Measurements from ENCODE around the gene CTAGE9. TPM values are rescaled to one million over a fixed set of nuclear protein-coding genes. Genes with fewer than 3 reads are reported as not detected.

The CTAGE9 gene
- total RNA-seq, 1 experiment from 2014 or later = not detected

DNA sequence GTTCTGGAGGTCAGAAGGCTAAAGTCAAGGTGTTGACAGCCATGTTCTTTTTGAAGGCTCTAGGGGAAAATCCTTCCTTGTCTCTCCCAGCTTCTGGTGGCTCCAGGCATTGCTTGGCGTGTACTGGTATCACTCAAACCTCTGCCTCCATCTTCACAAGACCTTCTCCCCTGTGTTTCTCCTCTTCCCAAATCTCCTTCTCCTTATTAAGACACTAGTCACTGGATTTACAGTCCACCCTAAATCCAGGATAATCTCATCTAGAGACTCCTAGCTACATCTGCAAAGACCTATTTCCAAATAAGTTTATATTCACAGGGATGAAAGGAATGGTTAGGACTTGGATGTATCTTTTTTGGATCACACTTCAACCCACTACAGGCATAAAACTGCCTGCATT is 26.0 kb upstream of the CTAGE9 start:
- H3K27me3 ChIP-seq (ENCODE audit: insufficient read depth, low read length) = no peaks in the 10 kb centered on the region; the same call in 1 of the 2 replicates
- no peak overlapping the region for H4K5ac ChIP-seq (ENCODE audit: insufficient read length, low read depth, low read length)
- H2BK5ac ChIP-seq (ENCODE audit: insufficient read length, low read length) = no peak overlapping the region
- H3K4me1 Mint-ChIP-seq = peaks cover 0 to 3% of the 10 kb centered on the region in 2 experiments; a peak in 2 of 4 replicates
- no peak overlapping the region for H2BK12ac ChIP-seq (ENCODE audit: insufficient read length, low read depth, low read length)
- no peak for TF ChIP-seq CTCF (conservative IDR thresholded peaks at IDR 0.05)
- H3K9ac ChIP-seq (ENCODE audit: extremely low read depth, insufficient read length, low read length) = no peak overlapping the region
- no peak overlapping the region for H3K14ac ChIP-seq (ENCODE audit: insufficient read depth, low read length)
- no peaks in the 10 kb centered on the region for H3K9me3 ChIP-seq (ENCODE audit: control insufficient read depth, low read depth, low read length)
- no peaks in the 10 kb centered on the region for H3K36me3 Mint-ChIP-seq (ENCODE audit: insufficient read depth in 1 of 3, low read depth in 3 of 3)
- no peak overlapping the region for H3K18ac ChIP-seq (ENCODE audit: insufficient read length, low read depth, low read length)
- H3K23me2 ChIP-seq (ENCODE audit: insufficient read length, low read depth, low read length, poor library complexity, severe bottlenecking) = no peaks in the 10 kb centered on the region
- no CpG with 5 or more reads among the region's 1 CpG for WGBS (ENCODE audit: extremely low coverage, insufficient read length, low lambda C conversion rate)
- H4K8ac ChIP-seq (replicated peaks; ENCODE audit: insufficient read length, low read depth, low read length) = no peak overlapping the region
- H3K56ac ChIP-seq (ENCODE audit: insufficient read length, low read depth, low read length) = no peak overlapping the region
- no peak overlapping the region for H3K27ac Mint-ChIP-seq
- no peak overlapping the region for H3K4me2 ChIP-seq (ENCODE audit: insufficient read depth, insufficient read length, low read length)
- H3T11ph ChIP-seq (ENCODE audit: low read length) = no peak overlapping the region
- H3K27ac ChIP-seq (ENCODE audit: insufficient read length, low read depth, low read length) = no peak overlapping the region
- H2AK5ac ChIP-seq (ENCODE audit: insufficient read length, low read length) = no peak overlapping the region
- no peak for DNase-seq
- no peak overlapping the region for H2BK20ac ChIP-seq (ENCODE audit: low read depth, low read length, poor library complexity, severe bottlenecking)
- H4K20me1 ChIP-seq (ENCODE audit: control insufficient read depth, insufficient read depth, insufficient read length) = no peaks in the 10 kb centered on the region
- H3K27me3 Mint-ChIP-seq (ENCODE audit: low read depth) = peaks cover 4% of the 10 kb centered on the region; the same call in 1 of the 2 replicates
- no peak overlapping the region for H2BK120ac ChIP-seq (ENCODE audit: low read depth, low read length, poor library complexity, severe bottlenecking)
- no peak overlapping the region for H4K91ac ChIP-seq (ENCODE audit: insufficient read length, low read depth, low read length)
- no peaks in the 10 kb centered on the region for H3K79me2 ChIP-seq (ENCODE audit: insufficient read depth, low read length)
- H3K4me3 Mint-ChIP-seq = no peak overlapping the region
- no peak overlapping the region for H3K23ac ChIP-seq (ENCODE audit: insufficient read length, low read depth, low read length)
- H3K4me1 ChIP-seq (ENCODE audit: insufficient read depth, low read length) = no peaks in the 10 kb centered on the region
- no peaks in the 10 kb centered on the region for H3K79me1 ChIP-seq (ENCODE audit: insufficient read depth, low read depth, low read length, poor library complexity, severe bottlenecking)
- no peak overlapping the region for H2BK15ac ChIP-seq (ENCODE audit: low read depth, low read length)
- no peak overlapping the region for H2AFZ ChIP-seq (ENCODE audit: low read length)
- H3K4ac ChIP-seq (ENCODE audit: low read depth, low read length) = no peak overlapping the region
- H3K9me3 Mint-ChIP-seq = no peaks in the 10 kb centered on the region
